Measurements from ENCODE around the gene PARD3B. TPM values are rescaled to one million over a fixed set of nuclear protein-coding genes. Genes with fewer than 3 reads are reported as not detected.

Gene PARD3B
- total and polyA plus RNA-seq, 8 donors: 18.5 to 24.6 (median 21.1) TPM

- Histone ChIP-seq H3K36me3 (no peaks in the 10 kb centered on the region), H3K4me1 (no peaks in the 10 kb centered on the region), H3K4me3 (no peak overlapping the region), H3K27ac (no peak overlapping the region), H3K27me3 (no peaks in the 10 kb centered on the region), H3K9me3 (no peaks in the 10 kb centered on the region)
- DNase-seq (peak in 1 of 4 donors; percentile 60), ATAC-seq (no peak)
- intact Hi-C loops (cut with DNase I): no loop called here
- TF ChIP-seq, protein P1, sequence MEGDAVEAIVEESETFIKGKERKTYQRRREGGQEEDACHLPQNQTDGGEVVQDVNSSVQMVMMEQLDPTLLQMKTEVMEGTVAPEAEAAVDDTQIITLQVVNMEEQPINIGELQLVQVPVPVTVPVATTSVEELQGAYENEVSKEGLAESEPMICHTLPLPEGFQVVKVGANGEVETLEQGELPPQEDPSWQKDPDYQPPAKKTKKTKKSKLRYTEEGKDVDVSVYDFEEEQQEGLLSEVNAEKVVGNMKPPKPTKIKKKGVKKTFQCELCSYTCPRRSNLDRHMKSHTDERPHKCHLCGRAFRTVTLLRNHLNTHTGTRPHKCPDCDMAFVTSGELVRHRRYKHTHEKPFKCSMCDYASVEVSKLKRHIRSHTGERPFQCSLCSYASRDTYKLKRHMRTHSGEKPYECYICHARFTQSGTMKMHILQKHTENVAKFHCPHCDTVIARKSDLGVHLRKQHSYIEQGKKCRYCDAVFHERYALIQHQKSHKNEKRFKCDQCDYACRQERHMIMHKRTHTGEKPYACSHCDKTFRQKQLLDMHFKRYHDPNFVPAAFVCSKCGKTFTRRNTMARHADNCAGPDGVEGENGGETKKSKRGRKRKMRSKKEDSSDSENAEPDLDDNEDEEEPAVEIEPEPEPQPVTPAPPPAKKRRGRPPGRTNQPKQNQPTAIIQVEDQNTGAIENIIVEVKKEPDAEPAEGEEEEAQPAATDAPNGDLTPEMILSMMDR (IDR thresholded peaks at IDR 0.05): no peak
Measured at GRCh38 chr2:204914708-204915107, 369.4 kb downstream of the PARD3B start.

- Histone ChIP-seq H3K9me3 (no peaks in the 10 kb centered on the region), H3K27me3 (no peaks in the 10 kb centered on the region), H3K4me1 (no peaks in the 10 kb centered on the region), H3K36me3 (no peaks in the 10 kb centered on the region), H3K27ac (no peak overlapping the region), H3K4me3 (no peak overlapping the region)
- ATAC-seq (no peak), DNase-seq (no peak)
- TF ChIP-seq, protein P1 (IDR thresholded peaks at IDR 0.05): no peak
- intact Hi-C loops (cut with DNase I): no loop called here
Measured at GRCh38 chr2:204917089-204917701, 371.9 kb downstream of the PARD3B start.

DNA sequence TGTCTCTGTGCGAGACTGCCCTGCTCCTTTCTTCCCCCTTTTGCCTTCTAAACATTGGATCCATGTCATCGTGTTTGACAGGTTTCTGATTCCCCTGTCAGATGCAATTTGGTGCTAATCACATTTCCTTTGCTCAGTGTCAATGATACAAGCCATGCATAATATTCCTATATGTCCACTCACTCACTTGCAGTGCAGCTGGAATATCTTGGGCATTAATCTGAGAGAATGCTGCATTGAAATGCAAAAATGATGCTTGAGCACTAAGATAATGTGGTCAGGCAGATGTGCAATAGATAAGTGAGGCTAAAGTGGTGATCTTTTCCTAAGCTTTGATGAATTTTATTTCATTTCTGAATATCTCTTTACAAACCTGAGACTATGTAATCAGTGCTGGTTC lies 375.5 kb downstream of the PARD3B start:
- DNase-seq (no peak), ATAC-seq (no peak)
- intact Hi-C loops (cut with DNase I): no loop called here
- TF ChIP-seq, protein P1 (IDR thresholded peaks at IDR 0.05): no peak
- Histone ChIP-seq H3K9me3 (no peaks in the 10 kb centered on the region), H3K27ac (no peak overlapping the region), H3K4me3 (no peak overlapping the region), H3K36me3 (no peaks in the 10 kb centered on the region), H3K27me3 (no peaks in the 10 kb centered on the region), H3K4me1 (no peaks in the 10 kb centered on the region)

- intact Hi-C loops (cut with DNase I): no loop called here
- TF ChIP-seq, protein P1 (IDR thresholded peaks at IDR 0.05): no peak
- H3K4me1 ChIP-seq: no peaks in the 10 kb centered on the region
Measured at GRCh38 chr2:204923957-204924356, 378.7 kb downstream of the PARD3B start.

GRCh38 chr2:204931562-204931961 lies 386.3 kb downstream of the PARD3B start:
- no peak for DNase-seq
- H3K27ac ChIP-seq: no peak overlapping the region
- intact Hi-C loops (cut with DNase I): no loop called here
- H3K9me3 ChIP-seq: no peaks in the 10 kb centered on the region
- TF ChIP-seq, protein P1 (IDR thresholded peaks at IDR 0.05): no peak
- no peaks in the 10 kb centered on the region for H3K4me1 ChIP-seq
- no peak overlapping the region for H3K4me3 ChIP-seq
- ATAC-seq: no peak
- no peaks in the 10 kb centered on the region for H3K36me3 ChIP-seq
- H3K27me3 ChIP-seq: no peaks in the 10 kb centered on the region

More at GRCh38 chr2:204923957-204924356, 378.7 kb downstream of the PARD3B start:
- Histone ChIP-seq H3K4me3 (no peak overlapping the region), H3K27ac (no peak overlapping the region), H3K27me3 (no peaks in the 10 kb centered on the region), H3K36me3 (no peaks in the 10 kb centered on the region), H3K9me3 (no peaks in the 10 kb centered on the region)
- ATAC-seq (no peak), DNase-seq (no peak)
